GM18498 (cell line): ENCODE data around the gene FAM3D.

Experiments
- ATAC-seq: cut with Tn5 transposase; IDR thresholded peaks from one replicate; pipeline ENCODE4 v1.9.1; 2021; ENCODE audit warnings: mild to moderate bottlenecking, moderate library complexity; ENCODE audit not compliant: unreplicated experiment

FAM3D gene

DNA sequence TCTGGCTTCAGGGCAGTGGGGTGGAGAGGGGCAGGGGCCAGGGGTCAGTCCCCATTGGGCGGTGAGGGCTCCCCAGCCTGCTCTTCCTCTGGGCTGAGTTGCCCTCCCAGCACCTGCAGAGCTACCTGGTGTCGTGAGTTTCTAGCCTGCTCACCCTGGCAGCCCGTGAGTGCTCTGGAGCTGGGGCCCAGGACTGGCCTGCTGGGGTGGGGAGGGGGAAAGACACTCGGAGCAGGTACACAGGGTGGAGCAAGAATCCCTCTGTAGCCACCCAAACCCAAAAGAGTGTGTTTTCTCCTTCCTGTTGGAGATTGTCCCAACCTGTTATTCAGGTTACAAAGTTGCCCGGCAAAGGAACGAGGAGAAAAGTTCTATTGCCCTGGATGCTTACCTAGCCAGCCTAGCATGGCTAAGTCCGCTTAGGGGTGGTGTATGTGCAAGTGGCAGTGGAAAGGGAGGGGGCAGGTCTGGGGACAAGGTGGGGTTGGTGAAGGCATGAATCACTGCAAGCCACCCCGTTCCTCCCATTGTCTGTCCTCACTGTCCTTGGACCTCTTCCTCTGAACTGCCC is 8.9 kb downstream of the FAM3D start:
- no peak for ATAC-seq

DNA sequence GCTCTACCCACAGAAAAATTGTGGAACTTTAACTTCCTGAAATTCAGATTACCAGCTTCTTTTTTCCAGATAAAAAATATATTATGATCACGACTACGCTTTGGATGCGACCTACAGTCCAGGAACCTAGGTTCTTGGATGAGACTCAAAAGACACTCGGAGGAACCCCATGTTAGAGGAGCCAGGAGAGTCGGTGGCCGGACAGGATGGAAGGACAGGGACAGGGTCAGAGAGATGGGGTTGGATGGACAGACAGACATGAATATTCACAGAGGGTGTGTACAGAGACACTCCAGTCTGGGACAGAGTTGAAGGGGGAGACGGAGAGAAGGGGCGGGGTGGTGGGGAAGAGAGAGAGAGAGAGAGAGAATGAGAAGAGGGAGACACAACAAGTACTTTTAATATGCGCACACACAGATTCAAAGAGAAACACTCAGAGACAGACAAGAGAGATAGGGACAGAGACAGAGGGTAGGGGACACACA is 9.5 kb downstream of the FAM3D start:
- no peak for ATAC-seq

DNA sequence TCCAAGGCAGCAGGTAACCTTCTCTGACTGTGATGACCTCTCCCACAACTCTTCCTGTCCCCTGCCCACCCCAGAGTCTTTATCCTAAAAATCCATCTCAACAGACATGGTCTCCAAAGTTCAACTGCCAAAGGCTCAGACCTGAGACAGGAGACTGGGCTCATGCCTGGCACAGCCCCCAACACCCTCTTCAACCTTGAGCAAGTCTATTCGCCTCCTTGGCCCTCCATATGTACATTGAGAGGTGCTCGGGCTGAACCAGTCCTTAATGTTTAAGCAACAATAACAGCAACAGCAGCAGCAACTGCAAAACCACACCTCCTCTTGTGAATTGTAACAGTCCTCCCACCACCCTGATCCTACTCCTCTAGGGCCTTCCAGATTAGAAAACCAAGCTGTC is 9.9 kb downstream of the FAM3D start:
- no peak for ATAC-seq

DNA sequence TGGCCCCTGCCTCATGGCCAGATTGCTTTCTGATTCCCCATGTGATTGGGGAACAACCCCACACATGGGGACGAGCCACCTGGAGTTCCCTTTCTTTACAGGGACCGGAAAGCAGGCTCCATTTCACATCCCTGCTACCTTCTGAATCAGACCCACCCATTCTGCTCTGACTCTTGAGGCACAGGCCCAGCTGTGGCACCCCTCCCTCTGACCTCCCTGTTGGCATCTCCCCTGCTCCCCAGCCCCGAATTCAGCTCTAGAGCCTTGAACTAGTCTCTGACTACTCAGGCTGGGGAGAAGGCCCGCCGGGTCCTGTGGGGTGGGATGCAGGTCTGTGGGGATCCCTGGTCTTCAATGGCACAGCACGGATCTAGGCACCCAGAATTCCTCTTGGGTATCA is 12.1 kb downstream of the FAM3D start:
- ATAC-seq, result no peak

DNA sequence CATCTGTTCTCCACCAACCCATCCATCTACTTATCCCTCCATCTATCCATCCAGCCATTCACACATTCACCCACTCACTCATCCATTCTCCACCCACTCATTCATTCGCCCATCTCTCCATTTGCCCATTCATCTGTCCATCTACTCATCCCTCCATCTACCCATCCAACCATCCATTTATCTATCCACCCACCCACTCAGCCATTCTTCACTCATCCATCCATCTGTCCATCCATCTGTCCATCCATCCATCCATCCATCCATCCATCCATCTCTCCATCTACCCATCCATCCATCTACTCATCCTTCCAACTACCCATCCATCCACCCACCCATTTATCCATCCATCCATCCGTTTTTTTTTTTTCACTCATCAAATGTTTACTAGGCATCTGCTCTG is 13.9 kb downstream of the FAM3D start:
- ATAC-seq, result no peak

DNA sequence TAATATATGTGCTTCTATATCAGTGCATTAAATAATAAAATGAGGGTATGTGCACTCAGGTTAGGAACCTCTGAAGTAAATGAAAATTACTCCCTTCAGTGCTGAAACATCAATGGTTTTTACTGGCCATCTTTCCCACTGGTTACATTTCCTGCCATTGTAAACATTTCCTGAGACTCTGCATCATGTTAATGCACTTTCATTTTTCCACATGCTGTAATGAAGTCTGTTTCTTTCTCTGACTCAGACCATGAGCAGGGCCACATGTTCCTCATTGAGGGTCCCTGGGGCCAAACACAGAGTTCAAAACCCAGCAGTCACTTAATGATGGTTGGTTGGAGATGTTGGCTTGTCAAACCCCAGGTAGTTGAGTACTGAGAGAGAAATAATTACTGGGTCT is 15.3 kb downstream of the FAM3D start:
- ATAC-seq, result no peak

DNA sequence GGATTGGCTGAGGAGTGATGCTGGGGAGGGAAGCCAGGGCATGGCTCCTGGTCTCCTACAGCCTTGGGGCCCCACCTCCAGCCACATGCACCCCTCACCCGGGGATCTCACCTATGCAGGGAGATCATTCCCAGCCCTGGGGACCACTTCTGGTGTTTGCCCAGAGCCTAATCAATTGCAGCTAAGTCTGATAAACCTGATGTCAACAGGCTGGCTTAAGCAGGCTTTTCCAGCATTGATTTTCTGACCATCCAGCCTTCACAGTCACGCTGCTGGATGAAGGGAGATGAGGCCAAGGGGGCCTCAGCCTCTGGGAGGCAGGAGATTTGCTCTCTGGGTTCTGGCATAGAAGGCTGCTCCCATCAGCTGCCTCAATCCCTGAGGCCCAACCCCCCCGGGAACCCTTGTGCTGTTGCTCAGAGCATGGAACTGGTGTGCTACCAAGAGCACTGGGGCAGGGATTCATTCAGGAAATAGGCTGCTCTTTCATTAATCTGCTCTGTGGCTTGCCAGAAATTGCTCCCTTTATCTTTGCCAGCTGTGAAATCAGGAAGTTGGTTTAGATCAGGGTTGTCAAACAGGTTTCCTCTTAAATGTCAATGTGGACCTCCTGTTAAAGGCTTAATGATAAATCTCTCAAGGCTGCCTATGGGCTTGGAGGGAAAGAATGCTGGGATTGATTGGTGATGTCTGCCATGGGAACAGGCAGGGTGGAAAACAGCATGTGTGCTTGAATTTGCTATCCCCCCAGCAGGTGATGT is 19.0 kb downstream of the FAM3D start:
- ATAC-seq, result no peak

DNA sequence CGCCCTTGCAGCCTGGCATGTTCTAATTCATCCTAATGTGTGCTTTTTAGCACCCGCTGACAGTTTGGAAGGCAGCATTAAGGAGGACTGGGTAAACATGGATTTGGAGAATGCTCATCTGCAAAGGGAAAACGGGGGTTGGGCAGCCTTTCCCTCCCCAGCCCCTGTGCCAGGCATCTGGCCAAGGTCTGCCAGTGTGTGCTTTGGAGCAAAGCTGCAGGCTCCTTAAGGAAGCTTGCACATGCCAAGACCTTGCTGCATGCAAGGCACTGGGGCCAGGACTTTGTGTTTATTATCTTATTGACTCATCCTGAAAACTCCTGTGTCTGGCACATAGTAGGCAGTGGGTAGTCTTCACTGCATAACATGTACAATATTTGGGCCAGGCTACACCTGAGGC is 20.1 kb downstream of the FAM3D start:
- no peak for ATAC-seq

DNA sequence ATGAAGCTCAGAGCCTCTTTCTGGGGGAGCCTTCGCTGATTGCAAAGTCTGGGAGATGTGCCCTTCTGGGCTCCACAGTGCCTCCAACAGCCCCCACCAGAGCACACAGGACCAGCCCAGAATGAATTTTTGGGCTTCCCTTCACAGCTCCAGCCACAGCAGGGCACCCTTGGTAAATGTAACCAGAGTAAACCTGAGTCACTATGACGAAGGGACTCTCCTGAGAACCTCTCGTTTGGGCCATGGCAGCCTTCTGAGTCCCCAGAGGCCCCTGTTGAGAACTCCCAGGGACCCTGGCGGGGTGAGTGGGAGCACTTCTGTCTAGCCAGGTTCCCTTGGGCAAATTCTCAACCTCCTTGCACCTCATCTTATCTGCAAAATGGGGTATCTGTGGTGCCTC is 20.8 kb downstream of the FAM3D start:
- no peak for ATAC-seq

DNA sequence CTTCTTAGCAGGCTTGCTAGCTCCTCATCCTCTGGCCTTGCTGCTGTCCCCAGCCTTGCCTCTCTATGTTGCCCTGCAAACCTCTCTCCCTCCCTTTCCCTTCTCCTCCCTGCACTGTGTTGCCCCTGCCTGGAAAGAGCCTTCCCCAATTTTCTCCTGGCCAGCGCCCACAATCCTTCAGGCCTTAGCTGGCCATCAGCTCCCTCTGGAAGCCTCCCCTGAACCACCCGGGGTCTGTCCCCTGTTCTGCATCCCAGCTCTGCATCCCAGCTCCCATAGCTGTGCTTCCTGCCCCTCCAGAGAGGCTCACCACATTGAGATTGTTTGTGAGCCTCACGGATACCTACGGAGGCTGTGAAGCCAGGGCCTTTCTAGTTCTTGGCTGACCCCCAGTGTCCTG is 23.7 kb downstream of the FAM3D start:
- ATAC-seq, result no peak

DNA sequence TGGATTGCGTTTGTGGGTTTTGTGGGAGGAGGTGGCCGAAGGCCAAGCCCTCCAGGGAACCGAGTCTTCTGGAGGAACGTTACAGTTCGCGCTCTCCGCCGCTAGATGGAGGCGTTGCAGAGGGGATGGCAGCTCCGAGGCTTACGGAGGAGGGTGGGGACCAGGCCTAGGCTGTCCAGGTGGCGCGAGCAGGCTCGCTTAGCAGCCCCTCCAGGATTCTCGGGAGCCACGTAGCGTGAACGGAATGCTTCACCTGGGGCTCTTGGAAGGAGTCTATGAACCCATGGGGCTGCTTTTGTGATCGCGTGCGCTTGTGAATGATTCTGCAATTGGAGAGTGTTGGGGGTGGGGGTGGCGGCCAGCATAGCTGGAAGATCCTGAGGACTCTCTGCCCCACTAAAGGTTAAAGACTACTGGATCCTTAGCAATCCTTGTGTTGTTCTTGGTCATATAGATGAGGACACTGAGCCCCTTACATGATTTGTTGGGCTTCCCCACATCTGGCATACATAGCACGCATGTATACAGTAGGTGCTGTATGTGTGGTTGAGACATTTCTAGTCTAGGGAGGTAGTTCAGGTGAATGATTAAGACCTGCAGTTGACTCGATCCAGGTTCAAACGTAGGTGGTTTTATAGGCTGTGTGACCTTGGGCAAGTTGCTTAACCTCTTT is 25.7 kb downstream of the FAM3D start:
- ATAC-seq, result peak; percentile 96

DNA sequence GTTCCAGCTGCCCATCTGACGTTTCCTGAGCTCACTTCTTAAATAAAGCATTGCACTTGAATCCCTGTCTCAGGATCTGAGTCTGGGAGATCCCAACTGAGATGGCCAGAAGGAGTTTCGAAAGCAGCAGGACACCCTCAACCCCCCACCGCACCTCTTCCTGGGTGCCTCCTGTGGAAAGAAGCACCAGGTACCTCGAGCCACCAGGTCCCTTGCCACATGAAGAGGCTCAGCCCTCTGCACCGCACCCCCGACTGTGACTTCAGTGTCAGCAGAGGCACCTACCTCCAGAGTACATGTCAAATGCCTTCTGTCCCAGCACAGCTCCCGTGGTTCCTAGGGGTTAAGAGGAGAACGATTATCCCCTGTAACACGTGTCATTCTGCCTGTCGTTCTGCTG is 26.7 kb downstream of the FAM3D start:
- ATAC-seq, result no peak

DNA sequence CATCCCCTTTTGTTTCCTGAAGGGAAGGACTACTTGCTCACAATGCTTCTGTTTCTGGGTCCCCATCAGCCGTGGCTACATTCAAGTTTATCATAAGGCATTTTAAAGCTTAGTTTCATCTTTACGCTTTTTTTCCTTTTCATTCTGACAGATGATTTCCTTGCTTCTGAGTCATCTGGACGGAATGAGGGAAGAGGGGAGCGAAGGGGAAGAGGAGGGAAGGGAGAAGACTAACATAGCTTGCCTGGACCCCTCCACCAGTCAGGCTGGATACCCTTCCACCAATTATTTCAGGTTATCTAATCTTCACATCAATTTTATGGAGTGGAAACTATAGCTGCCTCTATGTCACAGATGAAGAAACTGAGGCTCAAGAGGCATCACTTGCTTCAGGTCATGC is 27.6 kb downstream of the FAM3D start:
- ATAC-seq, result no peak

DNA sequence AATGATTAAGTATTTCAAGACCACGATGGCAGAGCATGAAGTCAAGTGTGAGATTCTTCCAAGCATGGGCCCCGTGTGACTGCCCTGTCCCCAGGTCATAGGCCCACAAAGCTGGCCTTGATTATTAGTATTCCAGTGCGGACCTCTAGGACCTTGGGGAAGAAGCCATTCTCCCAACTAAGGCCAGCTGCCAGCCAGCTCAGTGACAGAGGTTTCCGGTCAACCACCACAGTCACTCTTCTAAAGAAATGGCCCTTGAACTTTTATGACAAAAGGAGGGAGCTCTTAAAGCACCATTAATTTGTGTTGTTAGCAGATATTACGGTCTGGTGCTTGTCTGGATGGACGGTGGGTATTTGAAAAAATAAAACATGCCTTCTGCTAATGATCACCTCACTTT is 28.0 kb downstream of the FAM3D start:
- ATAC-seq, result no peak

DNA sequence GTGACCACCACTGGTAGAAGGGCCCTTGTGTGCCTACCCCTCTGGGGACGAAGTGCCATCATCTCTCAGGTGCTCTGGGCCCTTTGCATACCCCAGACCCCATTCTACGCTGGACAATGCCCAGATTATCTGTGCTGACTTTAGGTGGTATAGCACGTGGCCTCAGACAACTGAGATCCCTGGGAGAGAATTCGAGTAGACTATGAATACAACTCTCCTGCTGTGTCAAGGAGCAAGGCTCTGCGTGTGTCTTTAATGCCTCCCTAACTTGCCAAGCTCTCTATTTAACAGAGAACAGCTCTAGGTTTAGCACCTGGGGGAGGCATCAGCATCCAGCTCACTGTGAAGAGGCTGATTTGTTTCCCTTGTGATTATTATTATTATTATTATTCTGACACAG is 29.1 kb downstream of the FAM3D start:
- no peak for ATAC-seq

DNA sequence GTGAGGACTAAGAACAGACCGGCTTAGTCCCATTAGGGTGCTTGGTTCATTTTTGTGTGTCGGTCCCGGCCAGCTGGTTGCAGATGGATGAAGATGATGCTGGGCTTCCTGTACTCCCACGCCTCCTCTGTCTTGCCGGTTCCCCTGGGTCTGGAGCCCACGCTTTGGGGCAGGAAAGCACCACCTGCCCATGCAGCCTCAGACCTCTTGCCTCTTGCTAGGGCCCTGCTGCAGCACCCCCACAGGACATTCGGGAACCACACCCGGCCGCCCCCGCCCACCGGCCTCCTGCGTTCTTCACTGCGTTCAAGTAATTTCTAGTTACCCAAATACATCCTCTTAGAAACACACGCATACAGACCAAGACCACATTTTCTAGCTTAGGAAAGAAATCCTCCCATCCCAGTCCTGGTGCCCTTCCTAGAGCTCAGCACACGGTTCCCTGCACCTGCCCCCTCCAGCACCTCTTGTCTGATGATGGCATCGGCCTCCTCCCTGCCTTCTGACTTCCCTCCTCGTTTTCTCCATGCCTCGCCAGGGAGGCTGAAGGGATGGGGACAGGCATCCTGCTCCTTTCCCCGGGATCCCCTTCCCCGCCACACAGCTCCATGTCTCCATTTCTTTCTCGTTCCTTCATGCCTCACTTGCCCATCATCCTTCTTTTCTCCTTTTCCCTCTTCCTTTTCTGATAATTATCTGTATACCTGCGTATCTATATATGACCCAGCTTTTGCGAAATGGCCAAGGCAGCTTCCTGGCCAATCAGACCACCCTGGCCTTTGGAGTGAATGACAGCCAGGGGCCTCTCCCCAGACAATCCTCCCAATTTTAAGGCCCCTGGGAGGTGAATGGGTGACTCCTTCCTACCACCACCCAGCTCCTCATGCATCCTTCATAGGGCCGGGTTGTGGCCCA is 30.9 kb downstream of the FAM3D start:
- no peak for ATAC-seq

DNA sequence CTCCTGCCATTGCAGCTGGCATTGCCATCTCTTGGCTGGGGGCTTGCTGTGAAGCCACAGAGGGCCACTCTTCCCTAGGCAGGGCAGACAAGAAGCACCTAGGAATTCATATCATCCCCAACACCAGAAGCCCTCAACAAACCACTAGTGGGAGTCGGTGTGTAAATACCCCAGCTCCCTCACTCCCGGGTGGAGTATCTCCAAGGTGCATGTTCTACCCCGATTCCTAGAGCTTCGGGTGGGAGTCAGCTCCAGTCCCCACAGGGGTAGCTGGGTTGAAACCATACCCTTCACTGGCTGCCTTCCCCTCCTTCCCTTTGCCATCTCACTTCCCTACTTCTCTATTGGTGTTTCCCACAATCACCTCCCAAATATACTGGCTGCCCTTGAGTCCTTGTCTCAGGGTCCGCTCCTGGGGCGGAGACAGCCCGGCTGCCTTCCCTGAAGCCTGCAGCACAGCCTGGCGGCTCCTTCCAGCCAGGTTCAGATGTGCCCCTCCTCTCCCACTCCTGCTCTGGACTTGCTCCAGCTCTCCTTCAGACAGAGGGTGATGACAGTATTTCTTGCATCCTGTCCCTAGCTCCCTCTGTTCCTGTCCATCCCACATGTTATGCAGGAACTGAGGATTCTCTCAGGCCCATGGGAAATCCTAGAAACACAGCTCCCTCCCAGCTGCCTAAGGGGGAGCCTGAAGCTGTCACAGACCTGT is 33.3 kb downstream of the FAM3D start:
- no peak for ATAC-seq

DNA sequence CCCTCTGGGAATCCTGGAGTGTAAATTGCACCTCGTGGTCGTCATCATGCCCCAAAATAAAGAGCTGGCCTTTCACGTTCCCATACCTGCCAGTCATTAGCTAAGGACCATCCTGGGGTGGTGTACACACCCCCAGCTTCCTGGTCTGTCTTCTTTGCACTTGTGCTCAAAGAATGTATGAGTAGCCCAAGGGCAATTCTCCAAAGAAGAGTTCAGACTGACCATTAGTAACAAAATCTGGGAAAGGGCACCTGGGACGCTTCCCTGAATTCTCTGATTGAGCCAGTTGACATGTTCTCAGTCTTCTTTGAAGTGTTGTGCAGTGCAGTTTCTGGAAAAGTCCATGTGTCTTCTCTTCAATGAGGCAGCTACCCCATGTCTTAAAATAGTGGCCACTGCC is 34.8 kb downstream of the FAM3D start:
- ATAC-seq, result no peak

DNA sequence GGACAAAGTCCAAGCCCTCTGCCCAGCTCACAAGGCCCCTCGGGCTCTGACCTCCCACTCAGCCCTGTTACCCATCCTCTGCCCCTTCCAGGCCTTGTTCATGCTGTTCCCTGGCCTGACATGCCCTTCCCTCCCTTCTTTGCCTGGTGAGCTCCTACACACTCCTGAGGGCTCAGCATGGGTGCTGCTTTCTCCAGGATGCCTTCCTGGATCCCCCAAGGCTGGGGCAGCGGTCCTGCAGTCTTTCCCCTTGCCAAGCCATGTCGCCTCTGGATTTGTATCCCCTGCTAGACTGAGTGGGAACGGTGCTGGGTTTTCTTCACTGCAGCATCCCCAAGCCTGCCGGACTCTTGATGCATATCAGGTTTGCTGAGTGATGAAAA is 35.9 kb downstream of the FAM3D start:
- no peak for ATAC-seq

DNA sequence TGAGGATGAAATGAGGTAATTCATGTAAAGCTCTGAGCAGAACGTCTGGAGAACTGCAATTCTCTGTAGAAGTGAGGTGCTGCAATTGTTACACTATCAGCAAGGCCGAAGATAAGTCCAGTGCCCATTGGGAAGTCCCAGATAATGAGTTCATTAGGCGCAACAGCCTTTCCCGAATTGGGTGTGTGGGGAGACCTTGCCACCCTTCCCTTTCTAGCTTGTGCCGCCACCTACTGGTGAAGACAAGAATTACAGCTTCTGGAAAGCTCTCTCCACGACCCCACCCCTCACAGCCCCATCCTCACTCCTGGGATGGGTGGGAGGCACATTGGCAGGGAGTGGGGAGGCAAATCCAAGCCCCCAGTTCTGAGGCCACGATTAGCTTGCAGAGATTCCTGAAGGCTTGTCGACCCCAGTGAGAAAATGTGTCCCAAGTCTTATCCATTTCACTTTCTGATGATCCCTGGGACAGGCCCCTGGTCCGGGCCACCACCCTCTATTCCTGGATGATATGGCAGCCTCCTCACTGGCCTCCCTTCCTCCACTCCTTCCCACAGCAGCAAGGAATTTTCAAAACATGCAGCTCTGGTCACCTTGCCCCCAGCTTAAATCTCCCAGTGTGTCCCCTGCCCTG is 36.4 kb downstream of the FAM3D start:
- no peak for ATAC-seq
